ENCODE measurements around the gene RNF212. TPM values are rescaled to one million over a fixed set of nuclear protein-coding genes. Genes with fewer than 3 reads are reported as not detected.

Gene RNF212
- polyA plus RNA-seq, 3 donors, result 4.3 to 17.4 (median 4.7) TPM

DNA sequence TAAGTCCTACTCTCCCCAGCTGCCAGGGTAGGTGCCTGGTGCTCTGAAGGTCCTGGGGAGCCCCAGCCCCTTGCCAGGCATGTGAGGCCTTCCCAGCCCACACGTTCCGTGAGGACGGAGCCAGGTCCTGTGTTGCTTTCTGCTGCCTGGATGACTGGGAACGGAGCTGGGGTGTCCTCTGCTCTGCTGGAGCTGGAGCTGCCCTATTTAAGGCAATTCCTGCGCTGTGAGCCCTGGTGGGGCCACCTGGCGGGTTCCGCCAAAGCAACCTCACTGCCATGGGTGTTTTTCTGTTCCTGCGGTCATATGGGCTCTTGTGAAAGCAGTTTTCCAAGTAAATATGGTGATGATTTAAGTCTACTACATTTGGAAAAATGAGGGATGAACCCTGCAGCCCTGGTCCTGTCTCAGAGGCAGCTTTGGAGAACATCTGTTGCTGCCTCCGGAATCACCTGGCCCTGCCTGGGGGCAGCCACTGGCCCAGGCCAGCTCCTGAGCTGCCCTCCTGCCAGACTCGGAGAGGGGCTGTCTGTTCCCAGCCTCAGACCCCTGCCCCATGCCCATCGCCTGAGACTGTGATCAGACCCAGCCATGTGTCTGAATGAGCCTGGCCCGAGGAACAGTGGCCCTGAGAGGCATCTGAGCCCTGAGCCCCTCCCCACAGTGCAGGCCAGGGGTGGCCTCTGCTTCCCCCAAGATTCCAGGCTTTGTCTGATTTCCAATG lies 68.7 kb downstream of the RNF212 start:
- H3K27ac ChIP-seq (ENCODE audit: low read depth, low read length), result no peak overlapping the region
- WGBS, 3 donors, result 84 to 90% (median 89%) methylated on average over 12 of the region's 12 CpGs

- WGBS, 3 donors, result 16 to 40% (median 24%) methylated on average over 33 to 36 of the region's 36 CpGs
- H3K27ac ChIP-seq (ENCODE audit: low read depth, low read length), result no peak overlapping the region
Observed at GRCh38 chr4:1043651-1044468, 69.5 kb downstream of the RNF212 start.

GRCh38 chr4:1043162-1043561 lies 70.2 kb downstream of the RNF212 start:
- 48 to 67% (median 60%) methylated on average over 7 of the region's 7 CpGs for WGBS, 3 donors
- no peak overlapping the region for H3K27ac ChIP-seq (ENCODE audit: low read depth, low read length)

DNA sequence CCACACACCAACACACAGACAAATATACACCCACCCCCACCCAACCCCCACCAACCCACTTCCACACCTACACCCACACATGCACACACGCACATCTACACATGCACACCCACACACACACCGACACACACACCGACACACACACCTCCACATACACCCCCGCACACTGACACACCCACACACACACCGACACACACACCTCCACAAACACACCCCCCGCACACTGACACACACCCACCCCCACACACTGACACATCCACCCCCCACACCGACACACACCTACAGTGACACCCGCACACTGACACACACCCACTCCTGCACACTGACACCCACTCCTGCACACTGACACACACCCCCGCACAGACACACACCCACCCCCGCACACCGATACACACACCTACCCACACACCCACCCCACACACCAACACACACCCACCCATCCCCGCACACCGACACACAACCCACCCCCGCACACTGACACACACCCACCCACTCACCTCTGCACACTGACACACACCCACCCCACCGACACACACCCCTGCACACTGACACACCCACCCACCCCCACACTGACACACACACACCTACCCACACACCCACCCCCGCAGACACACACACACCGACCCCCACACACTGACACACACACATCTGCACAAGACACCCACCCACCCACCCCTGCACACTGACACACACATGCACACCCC lies 70.9 kb downstream of the RNF212 start:
- WGBS, 3 donors, result 81 to 89% (median 84%) methylated on average over 14 to 17 of the region's 17 CpGs
- no peak overlapping the region for H3K27ac ChIP-seq (ENCODE audit: low read depth, low read length)

- WGBS, 3 donors, result 37 to 60% (median 50%) methylated on average over 7 to 8 of the region's 8 CpGs
- H3K27ac ChIP-seq (ENCODE audit: low read depth, low read length), result no peak overlapping the region
Observed at GRCh38 chr4:1041936-1042330, 71.4 kb downstream of the RNF212 start.

DNA sequence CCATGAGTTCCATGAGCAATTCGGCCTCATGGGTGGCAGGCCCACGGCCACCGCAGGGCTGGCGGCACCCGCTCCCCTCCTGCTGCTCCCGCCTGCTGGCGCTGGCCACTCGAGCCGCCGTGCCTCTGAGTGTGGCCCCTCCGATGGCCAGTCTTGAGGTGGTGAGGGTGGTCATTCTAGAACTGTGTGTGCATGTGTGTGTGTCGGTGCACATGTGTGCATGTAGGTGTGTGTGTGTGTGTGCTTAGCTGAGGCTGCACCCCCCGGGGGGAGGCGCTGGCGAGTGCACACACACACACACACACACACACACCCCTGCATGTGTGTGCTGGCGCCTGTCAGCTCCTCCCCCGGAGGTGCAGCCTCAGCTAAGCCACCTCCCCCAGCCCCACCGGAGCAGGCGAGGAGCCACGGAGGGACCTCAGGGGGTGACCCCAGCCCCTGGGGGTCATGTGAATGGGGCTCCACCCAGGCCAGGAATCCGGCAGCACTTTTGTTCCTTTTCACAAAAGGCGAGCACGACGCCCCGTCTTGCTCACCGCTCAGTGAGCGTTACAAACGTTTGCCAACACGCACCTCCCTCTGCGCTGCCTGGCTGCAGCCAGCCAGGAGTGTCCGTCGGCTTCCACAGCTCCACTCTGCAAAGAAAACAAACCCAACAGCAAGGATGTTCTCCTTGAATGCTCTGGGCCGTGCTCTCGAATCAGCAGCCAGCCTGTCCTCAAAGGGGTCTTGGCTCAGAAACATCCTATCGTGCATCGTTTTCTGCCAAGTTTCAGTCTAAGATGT lies 72.0 kb downstream of the RNF212 start:
- H3K27ac ChIP-seq (ENCODE audit: low read depth, low read length), result no peak overlapping the region
- 41 to 48% (median 43%) methylated on average over 30 to 36 of the region's 36 CpGs for WGBS, 3 donors

- WGBS, 3 donors, result 80 to 91% (median 84%) methylated on average over 21 of the region's 21 CpGs
- H3K27ac ChIP-seq (ENCODE audit: low read depth, low read length), result no peak overlapping the region
Observed at GRCh38 chr4:1040344-1041146, 72.8 kb downstream of the RNF212 start.

GRCh38 chr4:1039493-1040343 lies 73.6 kb downstream of the RNF212 start:
- WGBS, 3 donors, result 53 to 63% (median 60%) methylated on average over 20 of the region's 20 CpGs

DNA sequence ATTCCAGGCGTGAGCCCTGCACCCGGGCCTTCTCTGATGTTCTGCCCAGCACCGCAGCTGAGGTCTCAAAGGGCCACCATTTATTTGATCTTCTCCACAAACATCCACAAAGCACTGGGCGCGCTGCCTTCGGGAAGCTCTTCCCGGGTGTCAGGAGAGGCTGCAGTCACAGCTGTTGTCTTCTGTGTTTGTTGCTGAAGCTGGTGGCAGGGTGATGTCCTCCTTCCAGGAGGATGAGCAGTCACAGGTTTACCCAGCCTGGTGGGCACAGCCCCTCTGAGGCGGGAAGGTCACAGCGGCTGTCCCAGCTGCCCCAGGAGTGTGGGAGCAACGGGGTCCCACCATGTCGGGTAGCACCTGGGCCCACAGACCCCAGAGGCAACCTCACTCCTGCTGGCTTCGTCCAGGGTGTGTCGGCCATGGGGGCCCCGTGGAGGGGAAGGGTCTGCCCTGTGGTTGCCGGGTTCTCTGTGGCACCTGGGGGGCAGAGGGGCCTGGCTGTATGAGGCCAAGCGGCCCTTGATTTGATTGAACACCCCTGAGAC lies 74.3 kb downstream of the RNF212 start:
- 74 to 88% (median 82%) methylated on average over 16 of the region's 16 CpGs for WGBS, 3 donors
- H3K27ac ChIP-seq (ENCODE audit: low read depth, low read length), result no peak overlapping the region

More at GRCh38 chr4:1039493-1040343, 73.6 kb downstream of the RNF212 start:
- H3K27ac ChIP-seq (ENCODE audit: low read depth, low read length), result no peak overlapping the region

DNA sequence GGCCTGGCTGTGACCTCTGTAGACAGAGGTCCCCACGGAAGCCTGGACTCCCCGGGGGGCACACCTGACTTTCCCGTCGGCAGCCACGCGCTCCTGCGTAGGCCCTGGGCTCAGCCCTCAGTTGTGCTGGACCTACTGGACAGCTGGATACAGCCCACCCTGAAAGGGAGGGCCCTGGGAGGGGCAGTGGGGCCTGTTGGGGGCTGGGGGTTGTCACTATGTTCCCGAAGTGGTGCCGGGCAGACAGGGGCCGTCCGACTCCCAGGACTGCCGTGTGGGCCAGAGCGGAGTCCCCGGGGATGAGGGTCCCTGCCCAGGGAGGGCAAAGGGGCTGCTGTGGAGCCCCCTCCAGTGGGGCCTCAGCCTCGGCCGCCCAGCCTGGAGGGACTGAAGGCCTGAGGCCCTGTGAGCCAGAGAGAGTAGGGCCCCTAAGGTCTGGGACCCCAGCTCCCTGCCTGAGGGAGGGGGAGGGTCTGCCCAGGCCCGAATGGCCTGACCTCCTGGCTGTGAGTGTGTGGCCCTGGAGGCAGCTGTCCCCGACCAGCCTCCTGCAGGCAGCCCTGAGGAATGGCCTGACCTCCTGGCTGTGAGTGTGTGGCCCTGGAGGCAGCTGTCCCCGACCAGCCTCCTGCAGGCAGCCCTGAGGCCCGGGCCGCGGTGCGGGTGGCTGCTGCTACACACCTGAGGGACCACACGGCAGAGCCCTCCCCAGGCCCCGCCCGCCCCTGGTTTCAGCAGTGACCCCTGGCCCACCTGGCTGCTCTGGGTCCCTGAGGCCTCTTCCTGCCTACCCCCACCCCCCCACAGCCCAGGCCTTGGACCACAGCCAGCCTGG lies 76.2 kb downstream of the RNF212 start:
- 85 to 88% (median 88%) methylated on average over 25 to 26 of the region's 26 CpGs for WGBS, 3 donors
- H3K27ac ChIP-seq (ENCODE audit: low read depth, low read length), result no peak overlapping the region

DNA sequence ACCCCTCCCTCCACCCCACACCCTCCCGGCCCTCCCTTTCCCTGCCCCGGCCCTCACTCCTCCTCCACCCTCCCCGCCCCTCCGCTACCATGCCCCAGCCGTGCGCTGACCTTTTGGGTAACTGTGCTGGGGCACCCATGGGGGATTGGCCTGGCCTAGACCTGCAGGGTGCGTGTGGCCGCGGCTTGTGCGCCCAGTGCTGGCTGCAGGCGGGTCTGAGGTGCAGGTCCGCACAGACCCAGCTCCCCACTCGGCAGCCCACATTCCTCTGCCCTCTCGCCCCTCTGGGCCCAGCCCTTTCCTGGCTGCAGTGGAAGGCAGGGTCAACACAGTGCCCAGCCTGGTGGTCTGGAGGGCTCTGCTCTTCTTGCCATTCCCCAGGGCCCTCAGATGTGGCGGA lies 77.3 kb downstream of the RNF212 start:
- no peak overlapping the region for H3K27ac ChIP-seq (ENCODE audit: low read depth, low read length)
- WGBS, 3 donors, result 75 to 84% (median 82%) methylated on average over 13 to 15 of the region's 15 CpGs

- H3K27ac ChIP-seq (ENCODE audit: low read depth, low read length), result no peak overlapping the region
- WGBS, 3 donors, result 55 to 65% (median 58%) methylated on average over 25 to 26 of the region's 26 CpGs
Observed at GRCh38 chr4:1035510-1035909, 77.9 kb downstream of the RNF212 start.

GRCh38 chr4:1033840-1034551 lies 79.4 kb downstream of the RNF212 start:
- 43 to 76% (median 43%) methylated on average over 33 to 35 of the region's 35 CpGs for WGBS, 3 donors
- H3K27ac ChIP-seq (ENCODE audit: low read depth, low read length), result no peak overlapping the region

GRCh38 chr4:1032861-1033260 lies 80.5 kb downstream of the RNF212 start:
- 80 to 84% (median 84%) methylated on average over 10 of the region's 10 CpGs for WGBS, 3 donors
- no peak overlapping the region for H3K27ac ChIP-seq (ENCODE audit: low read depth, low read length)
